GM18520 (cell line): ENCODE results near the gene TNNT1.
"Not testable (repeated sequence)": the region's sequence is repeated elsewhere in the genome, so short reads cannot be mapped to it uniquely, and the experiment has no call there.

Source experiments
- ATAC-seq: cut with Tn5 transposase; IDR thresholded peaks from one replicate; pipeline ENCODE4 v1.9.1; 2021; ENCODE audit not compliant: unreplicated experiment

TNNT1 gene, protein sequence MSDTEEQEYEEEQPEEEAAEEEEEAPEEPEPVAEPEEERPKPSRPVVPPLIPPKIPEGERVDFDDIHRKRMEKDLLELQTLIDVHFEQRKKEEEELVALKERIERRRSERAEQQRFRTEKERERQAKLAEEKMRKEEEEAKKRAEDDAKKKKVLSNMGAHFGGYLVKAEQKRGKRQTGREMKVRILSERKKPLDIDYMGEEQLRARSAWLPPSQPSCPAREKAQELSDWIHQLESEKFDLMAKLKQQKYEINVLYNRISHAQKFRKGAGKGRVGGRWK

DNA sequence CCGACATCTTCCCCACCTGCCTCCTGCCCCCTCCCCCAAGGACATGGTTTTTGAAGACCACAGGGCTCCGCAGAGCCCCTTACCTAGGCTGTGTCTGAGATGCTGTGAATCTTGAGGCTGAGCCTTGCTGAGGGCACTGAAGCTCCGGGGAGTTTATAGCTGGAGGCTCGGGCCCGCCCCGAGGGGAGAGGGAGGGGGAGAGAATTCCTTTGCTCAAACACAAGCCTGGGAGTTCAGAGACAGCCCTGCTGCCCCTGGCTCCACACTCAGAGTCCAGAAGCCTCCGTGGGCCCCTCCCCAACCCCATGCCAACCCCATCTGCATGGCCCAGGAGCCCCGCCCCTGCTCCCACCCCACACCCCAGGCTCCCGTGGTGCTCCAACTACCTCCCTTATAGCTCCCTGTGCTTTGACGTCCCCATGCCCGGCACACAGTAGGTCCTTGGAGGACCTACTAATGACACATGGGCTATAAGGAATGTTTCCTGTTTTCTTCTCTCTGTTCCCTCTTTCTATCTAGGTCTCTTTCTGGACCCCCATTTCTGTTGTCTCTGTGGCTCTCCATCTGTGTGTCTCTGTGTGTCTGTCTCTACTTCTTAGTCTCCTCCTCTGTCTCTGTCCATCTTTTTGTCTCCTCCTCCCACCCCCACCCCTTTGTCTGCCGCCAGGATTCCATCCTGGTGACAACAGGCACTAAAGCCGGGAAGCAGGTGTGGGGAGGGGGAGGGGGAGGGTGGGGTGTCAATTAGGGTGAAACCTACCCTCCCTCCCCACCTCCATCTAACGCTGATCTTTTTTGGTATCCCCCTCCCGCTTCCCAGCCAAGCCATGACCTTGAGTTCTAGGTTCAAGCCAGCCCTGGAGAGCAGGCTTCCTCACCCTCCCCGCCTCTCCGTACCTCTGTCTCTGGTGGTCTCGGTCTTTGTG is at the start of gene TNNT1:
TSS of gene TNNT1 (minus strand) at position 129 of the 926 bp plus-strand sequence. CDS start 2,049 bp downstream, outside the sequence.
- ATAC-seq = no peak

DNA sequence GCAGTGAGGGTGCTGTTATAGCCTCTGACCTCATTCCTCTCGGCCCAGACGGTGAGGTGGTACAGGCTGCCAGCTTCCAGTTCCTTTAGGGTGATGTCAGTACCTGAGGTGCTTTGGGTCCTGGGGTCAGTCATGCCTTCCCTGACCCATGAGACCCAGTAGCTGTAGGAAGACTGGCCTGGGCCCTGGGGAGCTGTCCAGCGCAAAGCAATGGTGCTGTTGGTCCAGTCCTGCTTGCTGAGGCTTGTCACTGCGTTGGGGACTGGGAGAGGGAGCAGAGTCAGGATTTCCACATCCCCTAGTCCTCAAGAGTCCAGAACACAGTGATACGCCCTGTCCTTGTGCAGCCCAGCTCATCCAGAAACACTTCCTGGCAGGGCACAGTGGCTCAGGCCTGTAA is 49.6 kb upstream of the TNNT1 start:
- no peak for ATAC-seq

DNA sequence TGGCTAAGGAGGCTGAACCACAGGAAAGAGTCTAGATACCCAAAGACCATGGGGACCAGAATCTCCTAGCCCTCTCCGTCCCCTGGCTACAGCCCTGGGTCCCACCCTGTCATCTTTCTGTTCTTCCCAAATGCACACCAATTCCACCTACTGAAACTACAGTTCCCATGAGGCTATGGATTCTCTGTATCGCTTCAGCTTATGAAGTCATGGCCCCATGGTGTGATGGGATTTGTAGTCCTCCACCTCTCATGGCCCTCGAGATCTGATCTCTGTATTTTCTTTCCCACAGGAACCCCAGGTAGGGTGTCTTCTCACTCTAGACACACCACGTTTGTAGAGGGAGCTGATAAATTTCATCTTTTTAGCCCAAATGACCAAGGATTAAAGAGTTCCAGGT is 48.5 kb upstream of the TNNT1 start:
- ATAC-seq = no peak

DNA sequence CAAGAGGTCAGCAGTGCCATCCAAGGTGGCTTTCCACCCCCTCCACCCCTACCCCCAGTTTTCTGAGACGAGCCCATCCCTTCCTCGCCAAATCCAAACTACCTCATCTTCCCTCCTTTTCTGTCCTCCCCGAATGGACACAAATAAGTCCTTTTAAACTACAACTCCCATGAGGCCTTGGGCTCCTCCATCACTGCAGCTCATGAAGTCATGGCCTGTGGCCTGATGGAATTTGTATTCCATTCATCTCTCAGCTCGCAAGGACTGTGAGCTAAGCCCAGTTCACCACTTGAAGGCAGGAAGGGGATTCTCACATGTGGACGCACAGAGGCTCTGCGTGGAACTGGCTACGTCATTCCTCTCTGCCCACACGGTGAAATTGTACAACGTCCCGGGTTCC is 47.8 kb upstream of the TNNT1 start:
- no peak for ATAC-seq

DNA sequence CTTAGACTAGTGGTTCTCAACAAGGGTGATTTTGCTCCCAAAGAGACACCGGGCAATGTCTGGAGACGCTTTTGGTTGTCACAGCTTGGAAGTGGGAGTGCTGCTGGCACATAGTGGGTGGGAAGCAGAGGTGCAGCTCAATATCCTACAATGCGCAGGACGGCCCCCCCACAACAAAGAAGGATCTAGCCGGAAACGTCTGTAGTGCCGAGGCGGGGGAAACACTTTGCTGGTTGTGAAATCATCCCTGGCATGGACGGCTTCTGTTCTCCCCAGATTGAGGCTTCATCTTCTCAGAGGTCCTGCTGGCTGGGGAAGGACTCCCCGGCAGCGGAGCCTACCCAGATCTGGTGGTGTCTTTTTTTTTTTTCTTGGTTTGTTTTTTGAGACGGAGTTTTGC is 44.5 kb upstream of the TNNT1 start:
- ATAC-seq = no peak

DNA sequence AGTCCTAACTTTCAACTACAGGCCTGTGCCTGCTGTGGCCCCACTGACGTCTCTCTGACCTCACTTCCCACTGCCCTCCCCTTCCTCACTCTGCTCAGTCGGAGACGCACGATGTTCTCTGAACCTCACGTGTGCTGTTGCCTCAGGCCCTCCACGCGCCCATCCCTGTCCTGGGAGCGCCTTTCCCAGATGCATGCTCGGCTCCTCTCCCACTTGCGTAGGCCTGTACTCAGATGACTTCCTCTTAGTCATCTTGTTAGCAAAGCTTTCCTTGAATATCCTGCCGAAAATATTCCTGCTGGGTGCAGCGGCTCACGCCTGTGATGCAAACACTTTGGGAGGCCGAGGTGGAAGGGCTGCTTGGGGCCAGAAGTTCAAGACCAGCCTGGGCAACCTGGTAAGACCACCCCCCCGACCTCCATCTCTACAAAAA is 40.4 kb upstream of the TNNT1 start:
- ATAC-seq = no peak

DNA sequence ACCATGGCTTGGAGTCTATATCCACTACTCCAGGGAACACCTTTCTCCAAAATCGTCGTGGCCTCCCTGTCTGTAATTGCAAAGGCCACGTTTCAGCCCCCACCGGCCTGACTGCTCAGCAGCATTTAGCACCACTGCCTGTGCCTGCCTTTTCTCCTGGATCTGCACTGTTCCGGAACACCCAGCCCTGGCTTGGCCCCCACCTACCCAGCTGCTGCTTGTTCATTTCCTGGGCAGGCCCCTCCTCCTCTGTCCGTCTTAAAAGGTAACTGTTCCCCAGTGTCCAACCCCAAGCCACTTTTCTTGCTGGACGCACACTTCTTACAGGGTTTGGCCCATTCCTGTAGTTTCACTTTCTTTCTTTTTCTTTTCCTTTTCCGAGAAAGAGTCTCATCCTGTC is 39.6 kb upstream of the TNNT1 start:
- ATAC-seq = no peak

DNA sequence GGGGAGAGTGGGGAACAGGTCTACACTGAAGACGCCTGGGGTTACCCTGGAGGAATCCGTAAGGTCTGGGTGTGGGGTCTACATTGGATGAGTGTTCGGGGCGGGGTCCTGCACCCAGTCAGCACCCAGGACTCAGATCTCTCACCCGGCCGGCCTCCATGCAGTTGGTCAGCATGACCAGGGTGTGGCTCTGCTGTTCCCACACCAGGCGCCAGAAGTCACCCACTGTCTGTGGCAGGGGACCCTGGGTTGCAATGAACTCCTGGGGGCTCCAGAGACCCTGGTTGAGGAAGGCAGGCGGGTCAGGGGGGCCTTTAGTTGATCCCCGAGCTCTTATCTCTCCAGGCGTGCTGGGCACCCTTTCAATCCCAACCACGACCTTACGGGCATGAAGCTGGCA is 37.1 kb upstream of the TNNT1 start:
- no peak for ATAC-seq

DNA sequence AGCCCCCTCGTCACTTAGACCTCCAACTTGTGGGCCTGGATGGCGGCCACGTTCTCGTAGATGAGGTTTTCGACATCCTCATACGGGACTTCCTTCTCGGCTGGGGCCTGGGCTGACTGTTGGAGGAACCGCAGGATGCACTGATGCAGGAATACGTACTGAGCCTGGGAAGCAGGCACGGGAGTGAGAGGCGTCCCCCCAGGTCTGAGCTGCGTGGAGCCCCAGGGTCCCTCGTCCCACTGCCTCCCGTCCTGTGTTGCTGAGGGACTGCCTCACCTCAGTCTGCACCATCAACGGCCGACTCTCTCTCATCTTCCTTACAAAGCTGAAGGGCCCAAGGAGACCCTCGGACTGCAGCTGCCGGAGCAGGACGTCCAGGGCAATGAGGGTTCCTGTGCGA is 32.7 kb upstream of the TNNT1 start:
- no peak for ATAC-seq

DNA sequence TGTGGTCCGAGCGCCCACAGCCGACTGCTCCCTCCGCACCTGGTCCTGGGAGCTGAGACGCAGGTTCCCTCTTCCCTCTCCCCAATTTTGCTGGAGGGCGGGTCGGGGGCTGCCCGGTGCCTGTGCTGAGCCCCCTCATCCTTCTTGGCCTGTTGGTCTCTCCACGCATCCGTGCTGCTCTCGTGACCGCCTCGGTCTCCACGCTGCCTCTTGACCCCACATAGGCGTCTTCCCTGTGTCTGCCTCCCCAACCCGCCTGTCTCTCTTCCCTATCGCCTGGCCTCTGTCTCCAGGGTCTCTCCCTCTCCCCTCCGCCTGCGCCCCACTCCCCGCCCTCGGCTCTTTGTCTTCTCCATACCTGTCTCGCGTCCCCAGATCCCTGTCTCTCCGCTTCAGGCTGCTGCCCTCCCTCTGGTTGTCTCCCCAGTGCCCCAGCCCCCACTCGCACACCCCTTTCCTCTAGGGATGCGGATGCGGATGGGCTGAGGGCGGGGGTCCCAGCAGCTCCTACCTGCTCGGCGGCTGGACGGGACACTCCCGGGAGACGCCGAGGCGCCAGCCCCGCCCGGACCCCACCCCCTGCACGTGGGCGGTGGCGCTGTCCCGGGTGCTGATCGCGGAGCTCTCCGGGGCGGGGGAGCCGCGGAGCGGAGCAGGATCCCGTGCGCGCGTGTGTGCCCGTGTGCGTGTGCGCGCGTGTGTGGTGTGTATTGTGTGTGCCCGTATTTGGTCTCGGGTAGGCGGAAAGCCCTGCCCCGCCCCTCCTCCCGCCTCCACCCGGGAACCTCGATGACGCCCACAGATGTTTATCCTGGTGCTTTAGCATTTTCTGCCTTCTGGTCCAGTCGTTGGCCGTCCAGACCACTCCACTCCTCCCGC is 30.8 kb upstream of the TNNT1 start, which contains the start of gene SYT5:
TSS of gene SYT5 (minus strand) at position 684 of the 879 bp plus-strand sequence. CDS start 1,248 bp downstream, outside the sequence.
- no peak for ATAC-seq

DNA sequence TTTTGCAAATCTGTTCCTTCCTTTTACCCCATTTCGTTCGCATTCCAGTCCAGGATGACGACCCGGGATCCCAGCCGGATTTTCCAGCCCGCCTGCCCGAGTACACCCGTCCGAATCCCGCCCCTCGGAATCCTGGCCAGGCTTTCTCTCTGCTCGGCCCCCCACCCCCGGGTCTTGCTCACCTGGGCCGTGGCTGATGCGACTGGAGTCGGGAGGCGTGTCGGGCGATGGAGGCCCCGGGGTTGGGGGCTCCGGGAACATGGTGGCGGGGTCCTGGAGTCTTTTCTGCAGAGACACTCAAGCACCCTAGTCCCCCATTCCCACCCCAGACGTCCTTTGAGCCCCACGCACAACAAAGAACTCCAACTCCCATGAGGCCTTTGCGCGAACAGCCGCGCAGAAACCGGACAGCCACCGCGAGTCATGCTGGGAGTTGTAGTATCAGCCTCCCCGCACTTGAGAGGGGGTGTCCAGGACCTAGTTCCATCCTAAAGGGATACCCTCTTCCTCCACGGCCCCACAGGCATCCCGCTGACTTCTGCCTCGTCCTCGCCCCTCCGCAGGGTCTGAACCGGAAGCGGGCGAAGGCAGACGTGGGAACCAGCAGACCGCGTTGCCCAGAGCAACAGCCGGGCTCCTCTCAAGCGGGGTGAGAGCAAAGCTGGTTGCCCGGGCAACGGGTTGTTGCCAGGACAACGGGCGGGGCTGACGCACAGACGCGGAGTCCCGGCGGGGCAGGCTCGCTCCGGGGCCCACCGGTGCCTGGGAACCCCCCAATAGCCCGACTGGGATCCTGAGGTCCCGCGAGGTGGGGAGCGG is 30.0 kb upstream of the TNNT1 start:
- peak; percentile 74 for ATAC-seq

DNA sequence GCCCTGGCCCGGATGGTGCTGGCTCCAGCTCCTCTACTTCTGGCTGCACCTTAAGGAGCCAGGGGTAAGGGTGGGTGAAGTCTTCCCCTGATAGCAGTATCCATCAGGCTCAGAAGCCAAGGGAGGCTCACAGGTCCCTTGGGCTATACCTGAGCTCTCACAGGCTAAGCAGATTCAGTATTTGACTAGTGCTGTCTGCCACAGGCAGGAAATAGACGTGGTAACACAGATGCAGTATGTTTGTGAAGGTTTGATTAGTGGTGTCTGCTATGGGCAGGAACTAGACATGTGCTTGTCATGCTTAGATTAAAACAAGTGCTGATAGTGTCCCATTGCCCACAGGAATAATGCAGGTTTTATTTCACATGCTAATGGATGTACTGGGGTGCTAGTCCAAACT is 27.1 kb upstream of the TNNT1 start:
- ATAC-seq = no peak

DNA sequence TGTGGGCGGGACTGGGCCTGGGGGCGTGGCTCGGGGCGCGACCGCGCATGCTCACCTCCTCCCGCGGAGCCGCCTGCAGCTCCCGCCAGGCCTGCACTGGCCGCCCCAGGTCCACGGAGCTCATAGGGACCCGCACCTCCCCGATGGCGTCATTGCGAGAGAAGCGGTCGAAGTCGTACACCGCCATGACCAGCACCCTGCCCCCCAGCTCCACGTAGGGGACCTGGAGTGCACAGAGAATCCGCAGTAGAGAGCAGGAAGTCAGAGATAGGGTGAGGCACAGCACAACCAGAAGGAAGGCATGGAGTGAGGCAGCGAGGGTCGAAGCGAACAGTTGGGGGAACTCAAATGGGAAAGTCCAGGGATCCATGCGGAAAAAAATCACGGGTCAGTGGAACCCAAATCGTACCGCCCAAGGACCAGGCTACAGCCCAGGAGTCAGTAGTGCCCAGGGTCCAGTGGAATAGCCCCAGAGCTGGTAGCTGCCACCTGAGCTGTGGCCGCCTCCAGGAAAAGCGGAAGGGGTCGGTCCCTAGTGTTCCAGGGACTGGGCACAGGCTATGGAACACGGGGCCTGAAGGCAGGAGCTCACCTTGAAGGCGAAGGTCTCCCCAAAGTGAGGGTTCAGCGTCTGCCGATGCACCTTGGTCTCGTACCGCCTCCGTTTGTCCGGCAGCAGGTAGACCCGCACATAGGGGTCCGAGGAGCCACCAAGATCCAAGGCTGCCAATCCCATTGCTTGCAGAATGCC is 26.3 kb upstream of the TNNT1 start:
- ATAC-seq = no peak

DNA sequence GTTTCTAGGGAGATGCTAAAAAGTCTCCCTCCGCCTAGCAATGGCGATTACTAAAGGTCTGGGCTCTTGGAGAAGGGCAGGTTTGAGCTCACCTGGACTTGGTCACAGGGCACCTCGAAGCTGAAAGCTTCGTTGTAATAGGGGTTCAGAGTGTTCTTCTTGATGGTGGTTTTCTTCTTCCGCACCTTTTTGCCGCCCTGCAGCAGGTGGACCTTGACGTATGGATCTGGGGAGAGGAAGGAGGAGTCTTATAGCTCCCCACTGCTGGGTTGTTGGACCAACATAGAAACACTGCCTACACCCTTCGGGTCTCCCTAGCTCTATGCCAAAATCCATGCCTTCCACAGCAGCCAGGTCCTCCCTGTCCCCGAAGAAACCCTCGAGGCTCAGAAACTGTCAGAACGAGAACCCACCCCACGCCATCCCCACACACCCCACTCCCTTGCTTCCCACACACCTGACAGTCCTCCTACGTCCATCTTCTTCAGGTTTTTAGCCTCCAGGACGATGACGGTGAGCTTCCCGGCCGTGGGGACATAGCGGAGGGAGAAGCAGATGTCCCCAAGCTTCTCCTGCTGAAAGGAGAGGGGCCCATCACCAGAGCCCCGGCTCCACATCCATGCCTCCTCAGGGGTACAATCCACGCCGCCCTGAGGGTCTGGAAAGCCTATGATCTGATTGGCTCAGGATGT is 25.6 kb upstream of the TNNT1 start:
- ATAC-seq = no peak

DNA sequence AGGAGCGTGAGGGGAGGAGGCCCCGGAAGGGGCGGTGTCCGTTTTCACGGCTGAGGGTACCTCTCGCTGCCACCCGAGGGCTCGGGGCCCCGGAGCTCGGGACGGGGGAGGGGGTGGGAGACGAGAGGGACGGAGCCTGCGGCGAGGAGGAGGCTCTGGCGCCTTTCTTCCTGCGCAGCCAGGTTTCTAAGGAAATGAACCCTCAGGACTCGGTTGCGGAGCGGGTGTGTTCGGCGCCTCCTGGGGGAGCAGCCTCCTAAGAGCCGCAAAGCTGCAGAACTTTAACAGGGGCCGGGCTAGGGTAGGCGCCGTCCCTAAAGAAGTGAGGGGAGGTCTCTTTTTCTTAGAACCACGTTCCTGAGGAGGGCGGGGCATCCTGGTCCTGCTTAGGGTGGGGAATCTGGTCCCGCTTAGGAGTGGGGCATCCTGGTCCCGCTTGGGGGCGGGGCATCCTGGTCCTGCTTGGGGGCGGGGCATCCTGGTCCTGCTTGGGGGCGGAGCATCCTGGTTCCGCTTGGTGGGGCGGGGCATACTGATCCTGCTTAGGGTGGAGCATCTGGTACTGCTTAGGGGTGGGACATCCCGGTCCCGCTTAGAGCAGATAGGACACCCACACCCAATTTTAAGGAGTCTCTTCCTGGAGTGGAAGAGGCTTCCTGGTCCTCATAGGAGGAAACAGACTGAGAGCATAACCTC is 24.9 kb upstream of the TNNT1 start:
- ATAC-seq = no peak

DNA sequence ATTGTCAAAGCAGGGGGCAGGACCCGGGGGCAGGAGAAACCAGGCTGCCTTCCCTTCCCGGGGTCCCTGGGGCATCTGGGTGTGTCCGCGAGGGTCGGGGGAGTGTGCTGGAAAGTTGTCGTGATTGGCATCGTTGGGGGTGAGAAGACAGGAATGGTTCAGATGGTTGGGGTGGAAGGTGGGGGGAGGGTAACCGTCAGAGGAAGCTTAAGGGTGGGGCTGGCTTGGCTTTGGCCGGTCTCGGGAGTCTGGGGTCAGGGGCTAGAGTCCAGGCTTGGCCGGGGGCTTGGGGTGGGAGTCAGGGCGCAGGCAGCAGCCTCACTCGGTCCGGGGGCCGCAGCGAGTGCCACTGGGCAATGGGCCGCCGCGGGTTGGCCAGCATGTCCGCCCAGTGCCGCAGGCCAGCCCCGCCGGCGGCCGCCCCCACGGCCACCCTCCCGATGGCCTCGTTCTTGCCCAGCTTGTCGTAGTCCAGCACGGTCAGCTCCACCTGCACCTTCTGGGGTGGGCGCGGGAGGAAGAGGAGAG is 24.2 kb upstream of the TNNT1 start:
- no peak for ATAC-seq

DNA sequence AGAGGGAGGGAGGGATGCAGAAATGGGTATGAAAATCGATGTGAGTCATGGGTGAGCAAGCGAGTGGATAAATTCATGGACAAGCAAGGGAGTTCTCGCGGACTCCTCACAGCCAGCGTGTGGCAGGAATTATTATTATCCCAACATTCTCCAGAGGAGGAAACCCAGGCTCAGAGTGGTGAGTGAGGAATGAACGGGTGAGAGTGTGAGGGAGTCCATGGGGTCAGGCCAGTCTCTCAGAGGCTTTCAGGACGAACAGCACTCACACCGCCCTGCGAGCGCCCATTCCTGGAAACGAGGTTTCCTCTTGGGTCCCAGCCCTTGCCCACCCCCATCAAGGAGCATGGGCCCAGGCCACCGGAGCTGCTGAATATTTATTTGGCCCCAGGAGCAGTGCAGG is 23.7 kb upstream of the TNNT1 start:
- ATAC-seq = no peak

DNA sequence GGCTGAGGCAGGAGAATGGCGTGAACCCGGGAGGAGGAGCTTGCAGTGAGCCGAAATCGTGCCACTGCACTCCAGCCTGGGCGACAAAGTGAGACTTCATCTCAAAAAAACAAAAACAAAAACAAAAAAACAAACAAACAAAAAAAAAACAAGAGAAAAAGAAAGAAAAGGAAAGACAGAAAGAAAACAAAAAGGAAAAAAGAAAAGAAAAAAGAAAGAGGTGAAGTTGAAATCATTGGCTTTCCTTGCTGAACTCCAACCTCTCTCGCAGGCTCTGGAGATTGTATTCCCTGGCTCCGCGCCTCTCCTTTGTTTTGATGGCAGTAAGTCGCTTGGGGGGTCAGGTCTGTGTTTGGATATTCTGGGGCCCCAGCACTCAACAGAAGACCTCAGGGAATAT is 23.3 kb upstream of the TNNT1 start:
- ATAC-seq = not testable (repeated sequence)
